SK-N-SH treated with all-trans-retinoic acid at 6 μM for 48 hours (cell line): ENCODE results near the gene SPACA1.

Source experiments
- ATAC-seq: fragments of 200-7000 bp; cut with Tn5 transposase; 3 replicates; pipeline ENCODE4 v1.9.1; 2020; ENCODE audit warnings: mild to moderate bottlenecking, moderate library complexity
- ARNTL ChIP-seq: fragments of 450-650 bp; formaldehyde crosslinking; IDR thresholded peaks from 2 replicates; pipeline ENCODE4 v1.5.0; 2020; ENCODE audit warnings: low read depth, mild to moderate bottlenecking, moderate library complexity, borderline replicate concordance
- BACH2 ChIP-seq: fragments of 250-450 bp; sonication (Bioruptor Pico); IDR thresholded peaks from 2 replicates; pipeline ENCODE4 v1.9.0; 2021; ENCODE audit warnings: mild to moderate bottlenecking, borderline replicate concordance
- CSDC2 ChIP-seq: fragments of 250-450 bp; sonication (Bioruptor Pico); IDR thresholded peaks from 2 replicates; pipeline ENCODE4 v1.5.0; 2020; ENCODE audit warnings: mild to moderate bottlenecking, moderate library complexity
- ESRRG ChIP-seq: fragments of 250-450 bp; sonication (Bioruptor Pico); IDR thresholded peaks from 2 replicates; pipeline ENCODE4 v1.6.1; 2021; ENCODE audit warnings: mild to moderate bottlenecking
- GLIS3 ChIP-seq: fragments of 250-450 bp; sonication (Bioruptor Pico); IDR thresholded peaks from 2 replicates; pipeline ENCODE4 v1.5.0; 2020; ENCODE audit warnings: mild to moderate bottlenecking, moderate library complexity
- ISL1 ChIP-seq: fragments of 250-450 bp; sonication (Bioruptor Pico); IDR thresholded peaks from 2 replicates; pipeline ENCODE4 v2.1.2; 2022; ENCODE audit warnings: mild to moderate bottlenecking, moderate library complexity
- OSR1 ChIP-seq: fragments of 250-450 bp; sonication (Bioruptor Pico); IDR thresholded peaks from 2 replicates; pipeline ENCODE4 v1.8.0; 2022; ENCODE audit warnings: moderate library complexity, mild to moderate bottlenecking, inconsistent platforms
- PPARA ChIP-seq: fragments of 250-450 bp; sonication (Bioruptor Pico); IDR thresholded peaks from 2 replicates; pipeline ENCODE4 v1.5.0; 2020; ENCODE audit warnings: mild to moderate bottlenecking, borderline replicate concordance
- RARB ChIP-seq: fragments of 250-450 bp; sonication (Bioruptor Pico); IDR thresholded peaks from 2 replicates; pipeline ENCODE4 v1.8.0; 2021; ENCODE audit warnings: mild to moderate bottlenecking, moderate library complexity
- SNAI2 ChIP-seq: fragments of 250-450 bp; sonication (Bioruptor Pico); IDR thresholded peaks from 2 replicates; pipeline ENCODE4 v1.5.0; 2020; ENCODE audit warnings: mild to moderate bottlenecking, moderate library complexity
- TCF4 ChIP-seq: fragments of 250-450 bp; sonication (Bioruptor Pico); IDR thresholded peaks from 2 replicates; pipeline ENCODE4 v1.8.0; 2021; ENCODE audit warnings: mild to moderate bottlenecking, moderate library complexity, borderline replicate concordance
- TOX ChIP-seq: fragments of 250-450 bp; sonication (Bioruptor Pico); IDR thresholded peaks from 2 replicates; pipeline ENCODE4 v1.8.0; 2021; ENCODE audit warnings: mild to moderate bottlenecking, moderate library complexity, borderline replicate concordance
- ZC3H10 ChIP-seq: fragments of 250-450 bp; sonication (Bioruptor Pico); IDR thresholded peaks from 2 replicates; pipeline ENCODE4 v1.5.1; 2021; ENCODE audit warnings: mild to moderate bottlenecking, moderate library complexity
- ZFP3 ChIP-seq: fragments of 250-450 bp; sonication (Bioruptor Pico); IDR thresholded peaks from 2 replicates; pipeline ENCODE4 v1.5.0; 2020; ENCODE audit warnings: mild to moderate bottlenecking, moderate library complexity
- ZFP30 ChIP-seq: fragments of 450-650 bp; formaldehyde crosslinking; IDR thresholded peaks from 2 replicates; pipeline ENCODE4 v1.5.0; 2022; ENCODE audit warnings: mild to moderate bottlenecking, moderate library complexity
- ZNF565 ChIP-seq: fragments of 450-650 bp; formaldehyde crosslinking; conservative IDR thresholded peaks from 2 replicates; pipeline ENCODE4 v1.5.0; 2020; ENCODE audit warnings: low read depth, mild to moderate bottlenecking, moderate library complexity
- ZNF70 ChIP-seq: fragments of 450-650 bp; formaldehyde crosslinking; IDR thresholded peaks from 2 replicates; pipeline ENCODE4 v1.5.0; 2020; ENCODE audit warnings: mild to moderate bottlenecking, moderate library complexity
- ZNF8 ChIP-seq: fragments of 450-650 bp; formaldehyde crosslinking; IDR thresholded peaks from 2 replicates; pipeline ENCODE4 v1.5.0; 2020; ENCODE audit warnings: mild to moderate bottlenecking, moderate library complexity
- TF ChIP-seq, protein P1 (sequence below): fragments of 250-450 bp; sonication (Bioruptor Pico); IDR thresholded peaks from 2 replicates; pipeline ENCODE4 v1.5.1; 2021; ENCODE audit warnings: mild to moderate bottlenecking, moderate library complexity
- TF ChIP-seq, protein P2 (sequence below): fragments of 250-450 bp; sonication (Bioruptor Pico); IDR thresholded peaks from 2 replicates; pipeline ENCODE4 v1.8.0; 2020; ENCODE audit warnings: mild to moderate bottlenecking, moderate library complexity, borderline replicate concordance
- TF ChIP-seq, protein P3 (sequence below): fragments of 250-450 bp; sonication (Bioruptor Pico); IDR thresholded peaks from 2 replicates; pipeline ENCODE4 v1.5.0; 2020; ENCODE audit warnings: mild to moderate bottlenecking, moderate library complexity
- TF ChIP-seq, protein P4 (sequence below): fragments of 250-450 bp; sonication (Bioruptor Pico); IDR thresholded peaks from 2 replicates; pipeline ENCODE4 v1.8.0; 2021; ENCODE audit warnings: low read depth, mild to moderate bottlenecking, moderate library complexity, borderline replicate concordance

SPACA1 gene

DNA sequence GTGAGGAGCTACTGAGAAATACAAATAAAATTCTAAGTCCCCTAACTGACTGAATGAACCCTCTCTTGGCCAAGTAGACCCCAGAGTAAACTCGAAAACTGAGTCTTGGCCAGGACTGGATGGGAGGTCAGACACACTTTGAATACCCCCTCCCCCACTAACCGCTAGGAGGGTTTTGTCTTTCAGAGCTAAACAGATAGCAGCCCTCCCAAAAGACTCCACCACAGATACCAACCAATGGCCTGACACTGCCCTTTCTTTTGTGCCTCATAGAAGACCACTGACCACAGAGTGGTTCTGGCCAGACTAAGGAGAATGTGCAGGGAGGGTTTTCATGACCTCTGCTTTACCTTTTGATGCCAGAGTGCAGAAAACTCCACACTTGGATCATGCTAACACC, 42.1 kb downstream of the SPACA1 start:
- TF ChIP-seq ESRRG (CRISPR knock-in tag) (no peak), CSDC2 (CRISPR knock-in tag) (no peak), TCF4 (CRISPR knock-in tag) (no peak), ZC3H10 (CRISPR knock-in tag) (no peak), GLIS3 (CRISPR knock-in tag) (no peak), ZNF70 (no peak), ISL1 (CRISPR knock-in tag) (no peak), ARNTL (CRISPR knock-in tag) (no peak), ZNF565 (CRISPR knock-in tag) (no peak), ZNF8 (CRISPR knock-in tag) (no peak), PPARA (CRISPR knock-in tag) (no peak), BACH2 (CRISPR knock-in tag) (no peak), ZFP30 (no peak), ZFP3 (CRISPR knock-in tag) (no peak), OSR1 (CRISPR knock-in tag) (no peak), RARB (CRISPR knock-in tag) (no peak)
- TF ChIP-seq, protein P1, sequence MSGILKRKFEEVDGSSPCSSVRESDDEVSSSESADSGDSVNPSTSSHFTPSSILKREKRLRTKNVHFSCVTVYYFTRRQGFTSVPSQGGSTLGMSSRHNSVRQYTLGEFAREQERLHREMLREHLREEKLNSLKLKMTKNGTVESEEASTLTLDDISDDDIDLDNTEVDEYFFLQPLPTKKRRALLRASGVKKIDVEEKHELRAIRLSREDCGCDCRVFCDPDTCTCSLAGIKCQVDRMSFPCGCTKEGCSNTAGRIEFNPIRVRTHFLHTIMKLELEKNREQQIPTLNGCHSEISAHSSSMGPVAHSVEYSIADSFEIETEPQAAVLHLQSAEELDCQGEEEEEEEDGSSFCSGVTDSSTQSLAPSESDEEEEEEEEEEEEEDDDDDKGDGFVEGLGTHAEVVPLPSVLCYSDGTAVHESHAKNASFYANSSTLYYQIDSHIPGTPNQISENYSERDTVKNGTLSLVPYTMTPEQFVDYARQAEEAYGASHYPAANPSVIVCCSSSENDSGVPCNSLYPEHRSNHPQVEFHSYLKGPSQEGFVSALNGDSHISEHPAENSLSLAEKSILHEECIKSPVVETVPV (CRISPR knock-in tag): no peak
- TF ChIP-seq, all 23 proteins: peak for 0
- ATAC-seq: no peak

DNA sequence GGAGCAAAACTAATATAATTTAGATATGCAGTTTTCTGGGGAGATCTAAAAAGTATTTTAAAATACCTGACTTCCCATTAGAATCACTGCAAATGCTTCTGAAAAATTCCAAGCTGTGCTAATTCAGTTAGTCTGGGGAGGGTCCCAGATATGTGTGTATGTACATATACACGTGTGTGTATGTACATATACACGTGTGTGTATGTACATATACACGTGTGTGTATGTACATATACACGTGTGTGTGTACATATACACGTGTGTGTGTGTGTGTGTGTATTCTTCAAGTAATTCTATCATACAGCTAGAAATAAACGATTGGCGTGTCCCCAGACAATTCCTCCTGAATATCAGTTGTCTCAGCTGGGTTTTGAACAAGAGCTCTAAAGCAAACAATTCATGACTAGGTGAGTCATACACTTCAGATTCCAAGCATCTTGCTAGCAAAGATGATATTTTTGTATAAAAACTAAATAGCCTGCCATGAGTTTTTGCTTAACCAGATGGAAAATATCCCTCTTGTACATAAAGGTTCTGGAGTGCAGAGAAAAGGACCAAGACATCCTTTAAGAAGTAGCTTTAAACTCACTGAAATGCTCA, 58.2 kb downstream of the SPACA1 start:
- no peak for ATAC-seq
- TF ChIP-seq ZNF565 (CRISPR knock-in tag) (no peak), GLIS3 (CRISPR knock-in tag) (no peak), ZNF8 (CRISPR knock-in tag) (no peak), PPARA (CRISPR knock-in tag) (no peak), BACH2 (CRISPR knock-in tag) (no peak), ZC3H10 (CRISPR knock-in tag) (no peak), TOX (no peak), ZNF70 (no peak), SNAI2 (CRISPR knock-in tag) (no peak), TCF4 (CRISPR knock-in tag) (no peak), CSDC2 (CRISPR knock-in tag) (no peak), ISL1 (CRISPR knock-in tag) (no peak), ESRRG (CRISPR knock-in tag) (no peak), RARB (CRISPR knock-in tag) (no peak), ZFP30 (no peak), ZFP3 (CRISPR knock-in tag) (no peak)
- TF ChIP-seq, protein P2, sequence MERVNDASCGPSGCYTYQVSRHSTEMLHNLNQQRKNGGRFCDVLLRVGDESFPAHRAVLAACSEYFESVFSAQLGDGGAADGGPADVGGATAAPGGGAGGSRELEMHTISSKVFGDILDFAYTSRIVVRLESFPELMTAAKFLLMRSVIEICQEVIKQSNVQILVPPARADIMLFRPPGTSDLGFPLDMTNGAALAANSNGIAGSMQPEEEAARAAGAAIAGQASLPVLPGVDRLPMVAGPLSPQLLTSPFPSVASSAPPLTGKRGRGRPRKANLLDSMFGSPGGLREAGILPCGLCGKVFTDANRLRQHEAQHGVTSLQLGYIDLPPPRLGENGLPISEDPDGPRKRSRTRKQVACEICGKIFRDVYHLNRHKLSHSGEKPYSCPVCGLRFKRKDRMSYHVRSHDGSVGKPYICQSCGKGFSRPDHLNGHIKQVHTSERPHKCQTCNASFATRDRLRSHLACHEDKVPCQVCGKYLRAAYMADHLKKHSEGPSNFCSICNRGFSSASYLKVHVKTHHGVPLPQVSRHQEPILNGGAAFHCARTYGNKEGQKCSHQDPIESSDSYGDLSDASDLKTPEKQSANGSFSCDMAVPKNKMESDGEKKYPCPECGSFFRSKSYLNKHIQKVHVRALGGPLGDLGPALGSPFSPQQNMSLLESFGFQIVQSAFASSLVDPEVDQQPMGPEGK: no peak
- TF ChIP-seq, protein P1 (CRISPR knock-in tag): no peak
- TF ChIP-seq, protein P3, sequence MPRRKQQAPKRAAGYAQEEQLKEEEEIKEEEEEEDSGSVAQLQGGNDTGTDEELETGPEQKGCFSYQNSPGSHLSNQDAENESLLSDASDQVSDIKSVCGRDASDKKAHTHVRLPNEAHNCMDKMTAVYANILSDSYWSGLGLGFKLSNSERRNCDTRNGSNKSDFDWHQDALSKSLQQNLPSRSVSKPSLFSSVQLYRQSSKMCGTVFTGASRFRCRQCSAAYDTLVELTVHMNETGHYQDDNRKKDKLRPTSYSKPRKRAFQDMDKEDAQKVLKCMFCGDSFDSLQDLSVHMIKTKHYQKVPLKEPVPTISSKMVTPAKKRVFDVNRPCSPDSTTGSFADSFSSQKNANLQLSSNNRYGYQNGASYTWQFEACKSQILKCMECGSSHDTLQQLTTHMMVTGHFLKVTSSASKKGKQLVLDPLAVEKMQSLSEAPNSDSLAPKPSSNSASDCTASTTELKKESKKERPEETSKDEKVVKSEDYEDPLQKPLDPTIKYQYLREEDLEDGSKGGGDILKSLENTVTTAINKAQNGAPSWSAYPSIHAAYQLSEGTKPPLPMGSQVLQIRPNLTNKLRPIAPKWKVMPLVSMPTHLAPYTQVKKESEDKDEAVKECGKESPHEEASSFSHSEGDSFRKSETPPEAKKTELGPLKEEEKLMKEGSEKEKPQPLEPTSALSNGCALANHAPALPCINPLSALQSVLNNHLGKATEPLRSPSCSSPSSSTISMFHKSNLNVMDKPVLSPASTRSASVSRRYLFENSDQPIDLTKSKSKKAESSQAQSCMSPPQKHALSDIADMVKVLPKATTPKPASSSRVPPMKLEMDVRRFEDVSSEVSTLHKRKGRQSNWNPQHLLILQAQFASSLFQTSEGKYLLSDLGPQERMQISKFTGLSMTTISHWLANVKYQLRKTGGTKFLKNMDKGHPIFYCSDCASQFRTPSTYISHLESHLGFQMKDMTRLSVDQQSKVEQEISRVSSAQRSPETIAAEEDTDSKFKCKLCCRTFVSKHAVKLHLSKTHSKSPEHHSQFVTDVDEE (CRISPR knock-in tag): no peak
- TF ChIP-seq, protein P4, sequence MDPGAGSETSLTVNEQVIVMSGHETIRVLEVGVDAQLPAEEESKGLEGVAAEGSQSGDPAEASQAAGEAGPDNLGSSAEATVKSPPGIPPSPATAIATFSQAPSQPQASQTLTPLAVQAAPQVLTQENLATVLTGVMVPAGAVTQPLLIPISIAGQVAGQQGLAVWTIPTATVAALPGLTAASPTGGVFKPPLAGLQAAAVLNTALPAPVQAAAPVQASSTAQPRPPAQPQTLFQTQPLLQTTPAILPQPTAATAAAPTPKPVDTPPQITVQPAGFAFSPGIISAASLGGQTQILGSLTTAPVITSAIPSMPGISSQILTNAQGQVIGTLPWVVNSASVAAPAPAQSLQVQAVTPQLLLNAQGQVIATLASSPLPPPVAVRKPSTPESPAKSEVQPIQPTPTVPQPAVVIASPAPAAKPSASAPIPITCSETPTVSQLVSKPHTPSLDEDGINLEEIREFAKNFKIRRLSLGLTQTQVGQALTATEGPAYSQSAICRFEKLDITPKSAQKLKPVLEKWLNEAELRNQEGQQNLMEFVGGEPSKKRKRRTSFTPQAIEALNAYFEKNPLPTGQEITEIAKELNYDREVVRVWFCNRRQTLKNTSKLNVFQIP (CRISPR knock-in tag): no peak
- TF ChIP-seq, all 23 proteins: peak for 0
